ENCODE results near the gene SHOC2.
"Not testable (repeated sequence)": the region's sequence is repeated elsewhere in the genome, so short reads cannot be mapped to it uniquely, and the experiment has no call there.

SHOC2 gene

GRCh38 chr10:110901954-110902819 lies 17.2 kb upstream of the SHOC2 start:
- no peak for DNase-seq (ENCODE audit: low read depth in 2 of 2)

- no peak for DNase-seq (ENCODE audit: low read depth in 2 of 2)
These were observed 15.8 kb upstream of the SHOC2 start for GRCh38 chr10:110903280-110904278.

- DNase-seq (ENCODE audit: low read depth in 2 of 2) = no peak
These were observed 9.3 kb upstream of the SHOC2 start for GRCh38 chr10:110910138-110910537.

GRCh38 chr10:110912374-110912773 lies 7.0 kb upstream of the SHOC2 start:
- no peak for DNase-seq (ENCODE audit: low read depth in 2 of 2)

DNA sequence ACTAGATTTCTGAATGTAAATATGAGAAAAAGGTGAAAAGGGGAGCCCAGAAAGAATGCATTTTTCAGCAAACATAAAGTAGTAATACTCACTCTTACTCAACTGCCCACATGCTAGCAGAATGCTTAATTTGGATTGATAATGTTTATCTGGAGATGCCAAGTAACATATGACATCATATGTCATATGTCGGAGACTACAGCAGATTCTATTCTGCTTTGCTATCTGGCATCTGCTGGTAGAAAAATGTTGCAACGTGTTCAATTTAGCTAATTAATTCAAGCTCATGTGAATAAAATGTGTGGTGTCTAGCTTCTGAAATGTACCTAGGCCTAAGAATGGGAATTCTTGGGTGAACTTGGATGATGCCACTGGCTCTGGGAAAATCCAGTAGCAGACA lies 5.0 kb upstream of the SHOC2 start:
- no peak for DNase-seq (ENCODE audit: low read depth in 2 of 2)

- DNase-seq (ENCODE audit: low read depth in 2 of 2) = no peak
These were observed 4.4 kb upstream of the SHOC2 start for GRCh38 chr10:110915035-110915434.

DNA sequence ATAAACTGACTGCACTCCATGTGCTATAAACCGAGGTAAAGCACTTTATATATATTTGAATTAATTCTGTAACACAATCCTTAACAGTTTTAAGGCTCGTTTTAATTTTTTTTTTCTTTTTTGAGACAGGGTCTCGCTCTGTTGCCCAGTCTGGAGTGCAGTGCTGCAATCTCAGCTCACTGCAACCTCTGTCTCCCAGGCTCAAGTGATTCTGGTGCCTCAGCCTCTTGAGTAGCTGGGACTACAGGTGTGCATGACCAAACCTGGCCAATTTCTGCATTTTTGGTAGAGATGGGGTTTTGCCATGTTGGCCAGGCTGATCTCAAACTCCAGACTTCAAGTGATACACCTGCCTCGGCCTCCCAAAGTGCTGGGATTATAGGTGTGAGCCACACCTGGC lies 3.8 kb upstream of the SHOC2 start:
- DNase-seq (ENCODE audit: low read depth in 2 of 2) = not testable (repeated sequence)

DNA sequence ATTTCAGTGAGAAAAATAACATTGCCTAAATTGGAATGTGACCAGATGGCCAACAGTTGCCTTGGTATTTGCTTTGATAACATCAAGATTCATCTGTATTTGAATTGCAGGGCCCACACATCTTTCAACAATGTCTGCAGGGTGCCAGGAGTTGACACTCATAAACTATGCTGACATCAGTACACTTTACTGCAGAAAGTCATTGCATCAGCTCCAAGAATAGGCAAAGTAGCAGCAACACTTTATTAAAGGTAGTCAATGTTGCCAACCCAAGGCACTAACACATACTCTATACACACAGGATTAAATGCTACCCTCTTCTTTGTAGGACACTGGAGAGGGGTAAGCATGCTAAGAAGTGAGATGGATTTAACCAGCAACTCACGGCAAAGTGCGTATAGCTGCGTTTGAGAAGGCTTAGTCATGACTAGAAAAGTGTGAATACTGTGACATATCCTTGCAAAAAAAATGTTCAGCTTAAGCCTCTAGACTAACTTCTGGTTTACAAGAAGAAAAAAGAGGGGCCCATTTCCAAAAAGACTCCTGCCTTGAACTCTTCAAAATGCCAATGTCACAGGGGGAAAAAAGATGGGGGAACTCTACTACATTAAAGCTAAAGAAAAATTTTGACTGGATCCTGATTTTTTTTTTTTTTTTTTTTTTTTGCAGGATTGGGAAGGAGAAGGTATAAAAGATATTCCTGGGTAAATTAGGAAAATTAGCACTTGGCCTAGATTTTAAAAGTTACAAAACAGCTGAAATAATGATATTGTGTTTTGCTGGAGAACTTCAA lies 2.7 kb upstream of the SHOC2 start:
- DNase-seq (ENCODE audit: low read depth in 2 of 2) = no peak

GRCh38 chr10:110918269-110918642 lies 1.1 kb upstream of the SHOC2 start:
- DNase-seq (ENCODE audit: low read depth in 2 of 2) = peak; percentile 68 to 83

GRCh38 chr10:110918643-110919348 lies 608 bp upstream of the SHOC2 start, which contains the start of gene BBIP1:
TSS of gene BBIP1 (minus strand) at chr10:110919180. CDS start at chr10:110918157, 1,023 bp downstream.
- peak in 1 of 2 donors; percentile 92 for DNase-seq (ENCODE audit: low read depth in 2 of 2)

DNA sequence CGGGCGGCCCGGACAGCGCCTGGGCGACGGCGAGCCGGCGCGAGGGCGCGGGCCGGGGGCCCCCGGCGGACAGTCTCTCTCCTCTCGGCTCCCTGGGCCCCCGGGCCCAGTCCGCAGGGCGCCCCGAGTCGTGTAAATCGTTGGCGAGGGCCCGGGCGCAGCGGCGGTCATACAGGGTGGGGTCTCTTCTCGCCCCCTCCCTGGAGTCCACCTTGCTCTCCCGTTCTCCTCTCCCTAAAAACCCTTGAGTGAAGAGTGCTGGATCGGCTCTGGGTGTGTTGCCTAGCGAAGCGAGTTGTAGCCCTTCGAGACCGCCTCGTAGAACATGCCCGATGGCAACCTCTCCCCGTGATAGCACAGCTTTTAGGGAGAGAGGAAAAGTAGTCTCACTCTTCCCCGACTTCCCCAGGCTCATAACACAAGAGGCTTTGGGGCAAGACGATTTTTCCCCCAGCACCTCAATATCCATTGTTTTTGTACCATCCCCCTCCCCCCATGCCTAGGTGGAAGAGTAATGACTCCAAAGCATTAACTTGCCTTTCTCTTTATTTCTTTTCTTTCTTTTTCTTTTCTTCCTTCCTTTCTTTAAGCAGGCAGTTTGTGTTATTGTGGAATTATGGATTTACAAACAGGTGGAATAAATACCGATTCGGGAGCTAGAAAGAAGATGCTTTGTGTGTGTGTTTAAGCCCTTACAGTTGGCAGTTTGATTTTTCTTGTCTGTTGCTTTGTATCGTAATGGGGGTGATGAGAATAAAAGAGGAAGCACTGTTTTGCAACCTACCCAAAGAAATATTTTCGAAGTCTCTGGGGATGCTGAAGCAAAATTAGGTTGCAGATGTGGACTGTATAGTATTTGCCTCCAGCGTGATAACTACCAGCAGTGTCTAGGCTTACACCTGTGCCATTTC lies 822 bp downstream of the SHOC2 start:
- no peak for DNase-seq (ENCODE audit: low read depth in 2 of 2)

DNA sequence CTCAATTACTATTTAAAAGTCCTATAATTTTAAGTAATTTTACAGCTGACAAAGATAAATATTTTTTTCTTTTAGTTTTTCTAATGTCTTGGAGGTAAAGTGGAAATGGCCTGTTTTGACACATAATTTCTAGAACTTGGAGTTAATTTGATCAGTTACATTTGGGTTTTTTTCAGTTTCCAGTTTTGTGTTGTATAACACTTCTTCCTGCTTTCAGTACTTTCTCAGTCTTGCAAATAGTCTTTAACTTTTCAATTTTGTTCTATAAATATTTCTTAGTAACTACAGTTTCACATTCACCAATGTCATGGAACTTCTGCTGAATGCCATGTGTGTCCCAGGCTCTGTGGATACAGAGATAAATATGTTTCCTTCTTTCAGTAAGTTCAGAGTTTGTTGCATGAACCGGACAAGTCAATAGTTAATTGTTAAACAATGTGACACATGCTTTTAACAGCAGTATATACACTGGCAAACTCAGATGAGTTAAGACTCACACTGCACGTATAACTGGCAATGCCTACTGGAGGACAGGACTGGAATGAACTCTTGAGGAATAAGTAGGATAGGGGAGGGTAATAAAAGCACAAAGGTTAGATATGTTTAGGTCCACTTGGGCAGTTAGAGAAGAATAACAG lies 4.6 kb downstream of the SHOC2 start:
- no peak for DNase-seq (ENCODE audit: low read depth in 2 of 2)

DNA sequence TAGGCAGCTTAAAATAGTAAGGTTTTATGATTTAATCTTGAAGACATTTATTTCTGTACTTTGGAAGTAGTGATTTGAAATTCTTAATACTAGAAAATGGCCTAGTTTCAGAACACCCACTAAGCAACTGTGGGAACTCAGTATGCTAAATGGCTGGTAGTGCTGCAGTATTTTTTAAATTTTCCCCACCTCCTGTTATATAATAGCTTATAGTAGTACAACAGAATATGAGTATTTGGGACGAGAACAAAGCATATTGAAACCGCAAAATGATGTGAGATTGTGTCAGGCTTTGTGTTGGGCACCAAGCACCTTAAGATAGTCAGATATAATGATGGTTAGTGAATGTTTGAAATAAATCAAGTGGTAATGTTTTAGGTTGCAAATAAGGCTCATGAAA lies 8.1 kb downstream of the SHOC2 start:
- no peak for DNase-seq (ENCODE audit: low read depth in 2 of 2)

GRCh38 chr10:110931769-110932381 lies 12.5 kb downstream of the SHOC2 start:
- DNase-seq (ENCODE audit: low read depth in 2 of 2) = no peak

- DNase-seq (ENCODE audit: low read depth in 2 of 2) = no peak
These were observed 13.2 kb downstream of the SHOC2 start for GRCh38 chr10:110932505-110933180.

DNA sequence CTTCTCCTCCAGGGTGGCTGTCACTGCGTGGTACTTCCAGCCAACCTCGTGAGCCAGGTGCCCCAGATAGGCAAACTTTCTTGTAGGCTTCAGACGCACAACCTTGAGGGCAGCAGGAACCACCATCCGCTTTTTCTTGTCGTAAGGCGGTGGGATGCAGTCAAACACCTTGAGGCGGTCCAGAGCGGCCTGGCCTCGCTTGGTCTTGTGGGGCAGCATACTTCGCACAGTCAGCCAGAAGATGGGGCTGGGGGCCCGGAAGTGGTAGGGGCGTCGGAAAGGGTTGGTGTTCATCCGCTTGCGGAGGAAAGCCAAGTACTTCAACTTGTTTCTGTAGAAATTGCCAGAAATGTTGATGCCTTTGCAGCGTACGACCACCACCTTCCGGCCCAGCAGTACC lies 17.4 kb downstream of the SHOC2 start:
- DNase-seq (ENCODE audit: low read depth in 2 of 2) = no peak

- DNase-seq (ENCODE audit: low read depth in 2 of 2) = no peak
These were observed 20.0 kb downstream of the SHOC2 start for GRCh38 chr10:110939419-110939818.

GRCh38 chr10:110944792-110945396 lies 25.5 kb downstream of the SHOC2 start:
- DNase-seq (ENCODE audit: low read depth in 2 of 2) = no peak

Data from activated CD4-positive, alpha-beta T cell treated with anti-CD3 and anti-CD28 coated beads for 24 hours (primary cell).